PFSK-1 (cell line): ENCODE measurements around the gene STRA8.

Experiments
- POLR2AphosphoS5 ChIP-seq: IDR thresholded peaks from 2 replicates; pipeline ENCODE4 v1.6.1; 2012; ENCODE audit warnings: low read depth, mild to moderate bottlenecking, control low read depth, low read length, moderate library complexity
- SIN3A ChIP-seq: IDR thresholded peaks from 2 replicates; pipeline ENCODE4 v1.6.1; 2012; ENCODE audit warnings: mild to moderate bottlenecking, low read length, moderate library complexity, borderline replicate concordance; ENCODE audit not compliant: insufficient read depth
- TAF1 ChIP-seq: IDR thresholded peaks from 2 replicates; pipeline ENCODE4 v1.6.1; 2012; ENCODE audit warnings: low read length, control low read depth, borderline replicate concordance; ENCODE audit not compliant: insufficient read depth
- TF ChIP-seq, protein P1 (sequence below), 2 experiments: IDR thresholded peaks; 2 replicates each; pipeline versions ENCODE4 v1.6.1 to v1.8.0; 2011 to 2012; ENCODE audit warnings: low read depth in 2 of 2, low read length in 2 of 2, control low read depth in 1 of 2, inconsistent platforms in 1 of 2, mild to moderate bottlenecking in 1 of 2, moderate library complexity in 1 of 2; ENCODE audit not compliant: insufficient read depth in 1 of 2

GRCh38 chr7:135246191-135246825 is 12.7 kb downstream of the STRA8 start:
- TF ChIP-seq, protein P1, sequence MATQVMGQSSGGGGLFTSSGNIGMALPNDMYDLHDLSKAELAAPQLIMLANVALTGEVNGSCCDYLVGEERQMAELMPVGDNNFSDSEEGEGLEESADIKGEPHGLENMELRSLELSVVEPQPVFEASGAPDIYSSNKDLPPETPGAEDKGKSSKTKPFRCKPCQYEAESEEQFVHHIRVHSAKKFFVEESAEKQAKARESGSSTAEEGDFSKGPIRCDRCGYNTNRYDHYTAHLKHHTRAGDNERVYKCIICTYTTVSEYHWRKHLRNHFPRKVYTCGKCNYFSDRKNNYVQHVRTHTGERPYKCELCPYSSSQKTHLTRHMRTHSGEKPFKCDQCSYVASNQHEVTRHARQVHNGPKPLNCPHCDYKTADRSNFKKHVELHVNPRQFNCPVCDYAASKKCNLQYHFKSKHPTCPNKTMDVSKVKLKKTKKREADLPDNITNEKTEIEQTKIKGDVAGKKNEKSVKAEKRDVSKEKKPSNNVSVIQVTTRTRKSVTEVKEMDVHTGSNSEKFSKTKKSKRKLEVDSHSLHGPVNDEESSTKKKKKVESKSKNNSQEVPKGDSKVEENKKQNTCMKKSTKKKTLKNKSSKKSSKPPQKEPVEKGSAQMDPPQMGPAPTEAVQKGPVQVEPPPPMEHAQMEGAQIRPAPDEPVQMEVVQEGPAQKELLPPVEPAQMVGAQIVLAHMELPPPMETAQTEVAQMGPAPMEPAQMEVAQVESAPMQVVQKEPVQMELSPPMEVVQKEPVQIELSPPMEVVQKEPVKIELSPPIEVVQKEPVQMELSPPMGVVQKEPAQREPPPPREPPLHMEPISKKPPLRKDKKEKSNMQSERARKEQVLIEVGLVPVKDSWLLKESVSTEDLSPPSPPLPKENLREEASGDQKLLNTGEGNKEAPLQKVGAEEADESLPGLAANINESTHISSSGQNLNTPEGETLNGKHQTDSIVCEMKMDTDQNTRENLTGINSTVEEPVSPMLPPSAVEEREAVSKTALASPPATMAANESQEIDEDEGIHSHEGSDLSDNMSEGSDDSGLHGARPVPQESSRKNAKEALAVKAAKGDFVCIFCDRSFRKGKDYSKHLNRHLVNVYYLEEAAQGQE (IDR thresholded peaks at IDR 0.05; ENCODE audit: insufficient read depth in 1 of 2, low read depth in 2 of 2, low read length in 2 of 2): no peak
- TF ChIP-seq SIN3A: no peak
- TF ChIP-seq TAF1: no peak
- TF ChIP-seq POLR2AphosphoS5: no peak
